GM13977 (cell line): ENCODE data around the gene LPP.

Experiments
- DNase-seq: peaks from one replicate; pipeline ENCODE4 v3.0.0; 2012; ENCODE audit warnings: low spot score
- CTCF ChIP-seq: IDR thresholded peaks from 2 replicates; pipeline ENCODE4 v1.5.1; 2012; ENCODE audit warnings: mild to moderate bottlenecking, control low read depth; ENCODE audit not compliant: insufficient read depth; ENCODE audit errors: extremely low read depth, missing control alignments
- in situ Hi-C: fragments of 300-500 bp; cut with MboI; formaldehyde crosslinking; loops from one replicate; pipeline ENCODE4 v1.12.0; 2022; ENCODE audit warnings: low sequenced_read_pairs, low pct_unique_long_range_greater_than_20kb, mixed read lengths, inconsistent platforms; ENCODE audit not compliant: unreplicated experiment

LPP gene

GRCh38 chr3:188778091-188778852 lies 624.3 kb downstream of the LPP start:
- TF ChIP-seq CTCF = no peak
- in situ Hi-C loops = no loop called here
- no peak for DNase-seq

- DNase-seq = no peak
- TF ChIP-seq CTCF = no peak
- in situ Hi-C loops = no loop called here
Measured at GRCh38 chr3:188779281-188779980, 625.5 kb downstream of the LPP start.

DNA sequence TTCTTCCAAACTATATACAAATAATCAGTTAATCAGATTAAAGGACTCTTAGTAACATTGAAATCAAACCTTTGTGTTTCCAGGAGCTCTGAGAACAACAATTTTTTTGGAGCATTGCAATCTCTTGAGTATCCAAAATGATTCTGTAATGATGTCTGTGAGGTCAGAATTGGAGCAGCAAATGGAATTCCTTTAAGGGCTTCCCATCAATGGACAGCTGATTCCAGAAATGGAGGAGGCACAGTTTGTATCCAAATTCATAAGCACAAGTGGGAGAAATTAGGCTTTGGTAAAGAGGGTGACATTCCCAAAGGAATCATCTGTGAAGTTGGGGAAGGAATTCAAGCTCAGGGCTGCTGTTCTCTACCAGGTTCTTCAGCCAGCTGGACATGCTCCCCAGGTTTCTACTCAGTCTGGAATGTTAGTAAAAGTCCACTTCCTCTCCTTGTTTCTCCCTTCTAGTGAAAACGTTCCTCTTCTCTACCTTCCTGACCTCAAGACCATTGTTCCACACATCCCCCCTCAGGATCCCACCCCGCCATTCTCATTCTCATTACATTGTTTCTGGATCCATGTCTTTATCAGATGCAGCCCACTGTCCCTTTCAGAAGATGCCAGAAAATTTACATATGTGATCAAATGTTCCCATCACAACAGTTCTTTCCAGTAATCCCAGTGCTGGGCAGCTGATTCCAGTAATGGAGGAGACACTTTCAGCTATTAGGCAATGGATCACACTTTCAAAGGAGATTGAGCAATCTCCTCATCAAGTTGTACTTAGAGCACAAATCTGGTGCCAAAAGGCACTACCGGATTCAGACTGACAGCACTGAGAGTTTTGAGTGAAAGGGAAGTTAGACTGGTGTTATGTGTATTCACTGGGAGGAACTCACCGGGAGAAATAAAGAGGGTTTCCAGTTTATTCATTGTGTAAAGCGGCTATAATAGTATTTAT lies 626.5 kb downstream of the LPP start:
- DNase-seq = no peak
- no peak for TF ChIP-seq CTCF
- in situ Hi-C loops = no loop called here

DNA sequence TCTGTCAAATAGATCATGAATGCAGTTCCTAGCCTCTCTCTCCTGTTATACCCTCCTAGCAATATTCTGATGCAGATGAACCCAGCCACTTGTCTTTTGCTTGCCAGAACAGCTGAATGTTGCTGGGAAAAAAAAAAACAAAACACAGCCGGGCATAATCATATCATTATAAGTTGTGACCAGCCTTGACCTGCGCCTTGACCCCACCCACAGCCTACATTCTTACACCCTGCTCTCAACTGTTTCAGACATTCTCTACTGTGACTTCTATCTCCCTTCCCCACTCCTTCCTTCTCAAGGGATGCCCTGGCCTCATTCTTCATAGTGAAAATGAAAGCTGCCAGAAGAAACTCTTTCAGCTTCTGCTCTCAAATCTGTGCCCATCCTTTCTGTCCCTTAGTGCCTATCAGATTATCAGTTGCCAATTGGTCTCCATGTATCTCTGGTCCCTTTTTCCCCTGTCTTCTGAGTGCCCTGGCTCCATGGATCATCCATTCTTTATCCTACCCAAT lies 628.7 kb downstream of the LPP start:
- no peak for DNase-seq
- in situ Hi-C loops = no loop called here
- no peak for TF ChIP-seq CTCF

DNA sequence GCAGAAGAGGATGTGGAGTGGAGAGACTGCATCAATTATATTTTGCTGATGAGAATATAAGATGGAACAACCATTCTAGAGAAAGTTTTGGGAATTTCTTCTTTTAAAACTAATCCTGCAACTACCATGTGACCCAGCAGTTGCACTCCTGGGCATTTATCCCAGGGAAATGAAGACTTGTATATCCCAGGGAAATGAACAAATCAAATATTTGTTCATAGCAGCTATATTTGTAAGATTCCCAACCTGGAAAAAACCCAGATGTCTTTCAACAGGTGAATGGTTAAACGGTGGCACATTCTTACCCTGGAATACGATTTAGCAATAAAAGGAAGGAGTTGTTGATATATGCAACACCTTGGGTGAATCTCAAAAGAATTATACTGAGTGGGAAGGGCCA lies 632.5 kb downstream of the LPP start:
- no peak for DNase-seq
- in situ Hi-C loops = no loop called here
- no peak for TF ChIP-seq CTCF

GRCh38 chr3:188788621-188789081 lies 634.7 kb downstream of the LPP start:
- TF ChIP-seq CTCF = no peak
- peak; percentile 12 for DNase-seq
- in situ Hi-C loops = no loop called here
